Thyroid gland (tissue), 4 donors: ENCODE measurements around the gene KIF1B.

Experiments
- CTCF ChIP-seq, 6 experiments: fragments of 200-600 bp in 3 of 6; fragments of 450-650 bp in 3 of 6; sonication (generic) in 3 of 6; IDR thresholded peaks; one replicate each; pipeline ENCODE4 v1.5.1; 2016 to 2019; ENCODE audit warnings: antibody characterized with exemption in 6 of 6, mild to moderate bottlenecking in 2 of 6, inconsistent platforms in 1 of 6, moderate library complexity in 1 of 6
- POLR2A ChIP-seq, 2 donors: fragments of 450-650 bp; IDR thresholded peaks; one replicate each; pipeline ENCODE4 v1.6.1; 2017; ENCODE audit warnings: antibody characterized with exemption in 2 of 2, mild to moderate bottlenecking in 2 of 2, moderate library complexity in 1 of 2

- TF ChIP-seq POLR2A (IDR thresholded peaks at IDR 0.05) (no peak), CTCF (IDR thresholded peaks at IDR 0.05) (no peak)
Observed at GRCh38 chr1:10326251-10326650, 115.9 kb downstream of the KIF1B start.
